ENCODE measurements around the gene PDE2A.
A peak's percentile ranks its signal among the peaks of the same experiment; 100 is the strongest.
"Not testable (repeated sequence)": the region's sequence is repeated elsewhere in the genome, so short reads cannot be mapped to it uniquely, and the experiment has no call there.

Gene PDE2A

GRCh38 chr11:72576661-72577060 lies 97.6 kb downstream of the PDE2A start:
- H3K9ac ChIP-seq (ENCODE audit: insufficient read length, low read depth): no peak overlapping the region
- no peak for DNase-seq (ENCODE audit: low read depth, low spot score)
- no peaks in the 10 kb centered on the region for H3K9me3 ChIP-seq (ENCODE audit: insufficient read depth, low read length)
- no peak for TF ChIP-seq SUZ12 (IDR thresholded peaks at IDR 0.05; ENCODE audit: extremely low read depth, insufficient read depth, insufficient read length)
- no peak for TF ChIP-seq ZNF274 (IDR thresholded peaks at IDR 0.05; ENCODE audit: low read depth, low read length)
- TF ChIP-seq YY1 (IDR thresholded peaks at IDR 0.05; ENCODE audit: insufficient read depth, insufficient read length): no peak
- no peak overlapping the region for H3K4me3 ChIP-seq (ENCODE audit: insufficient read length, low read depth)
- H3K4me1 ChIP-seq (ENCODE audit: insufficient read depth, insufficient read length): peaks cover 2% of the 10 kb centered on the region
- H3K27me3 ChIP-seq (ENCODE audit: insufficient read depth, insufficient read length): no peaks in the 10 kb centered on the region
- H3K36me3 ChIP-seq (ENCODE audit: insufficient read depth, insufficient read length, low read length): no peaks in the 10 kb centered on the region

- TF ChIP-seq YY1 (IDR thresholded peaks at IDR 0.05; ENCODE audit: insufficient read depth, insufficient read length): no peak
- no peak for TF ChIP-seq ZNF274 (IDR thresholded peaks at IDR 0.05; ENCODE audit: low read depth, low read length)
- TF ChIP-seq SUZ12 (IDR thresholded peaks at IDR 0.05; ENCODE audit: extremely low read depth, insufficient read depth, insufficient read length): no peak
- H3K36me3 ChIP-seq (ENCODE audit: insufficient read depth, insufficient read length, low read length): no peaks in the 10 kb centered on the region
- H3K27me3 ChIP-seq (ENCODE audit: insufficient read depth, insufficient read length): no peaks in the 10 kb centered on the region
- H3K4me3 ChIP-seq (ENCODE audit: insufficient read length, low read depth): no peak overlapping the region
- H3K4me1 ChIP-seq (ENCODE audit: insufficient read depth, insufficient read length): peaks cover 2% of the 10 kb centered on the region
- H3K9me3 ChIP-seq (ENCODE audit: insufficient read depth, low read length): no peaks in the 10 kb centered on the region
- no peak for DNase-seq (ENCODE audit: low read depth, low spot score)
- H3K9ac ChIP-seq (ENCODE audit: insufficient read length, low read depth): no peak overlapping the region
Measured at GRCh38 chr11:72576243-72576595, 98.0 kb downstream of the PDE2A start.

DNA sequence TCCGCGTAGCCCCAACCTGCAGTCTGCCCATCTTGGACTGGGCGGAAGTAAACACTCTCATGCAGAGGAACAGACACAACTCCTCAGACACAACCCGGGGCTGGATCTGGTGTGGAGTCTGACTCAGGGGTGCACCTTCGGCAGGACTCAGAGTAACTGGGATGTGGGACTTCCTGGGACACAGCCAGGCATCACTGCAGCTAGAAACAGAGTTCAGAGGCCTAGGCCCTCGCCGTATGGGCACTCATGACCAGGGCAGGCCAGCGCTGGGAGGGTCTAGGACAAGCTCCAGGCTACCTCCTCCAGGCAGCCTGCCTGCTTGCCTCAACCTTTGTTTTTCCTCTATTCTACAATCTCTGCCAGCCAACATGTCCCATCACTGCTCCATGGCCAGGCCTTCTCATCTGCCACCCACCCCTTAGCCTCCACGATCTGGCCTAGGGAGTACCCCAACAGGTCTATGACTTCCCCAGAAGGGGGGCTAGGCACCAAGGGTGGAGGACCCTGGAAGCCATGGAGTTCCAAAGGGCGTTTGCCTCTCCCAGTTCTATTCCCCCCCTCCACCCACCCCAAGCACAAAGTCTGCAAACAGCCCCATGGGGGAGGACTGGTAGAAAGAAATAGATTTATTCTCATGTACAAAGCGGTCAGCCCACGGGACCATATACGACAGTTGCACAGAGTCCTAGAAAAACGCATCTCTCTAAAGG lies 98.5 kb downstream of the PDE2A start:
- Histone ChIP-seq H3K36me3 (ENCODE audit: insufficient read depth, insufficient read length, low read length) (no peaks in the 10 kb centered on the region), H3K4me1 (ENCODE audit: insufficient read depth, insufficient read length) (peaks cover 2% of the 10 kb centered on the region), H3K9me3 (ENCODE audit: insufficient read depth, low read length) (no peaks in the 10 kb centered on the region), H3K27me3 (ENCODE audit: insufficient read depth, insufficient read length) (no peaks in the 10 kb centered on the region), H3K4me3 (ENCODE audit: insufficient read length, low read depth) (no peak overlapping the region), H3K9ac (ENCODE audit: insufficient read length, low read depth) (no peak overlapping the region)
- TF ChIP-seq SUZ12 (IDR thresholded peaks at IDR 0.05; ENCODE audit: extremely low read depth, insufficient read depth, insufficient read length): no peak
- no peak for DNase-seq (ENCODE audit: low read depth, low spot score)

- Histone ChIP-seq H3K27me3 (ENCODE audit: insufficient read depth, insufficient read length) (no peaks in the 10 kb centered on the region), H3K36me3 (ENCODE audit: insufficient read depth, insufficient read length, low read length) (no peaks in the 10 kb centered on the region), H3K9ac (ENCODE audit: insufficient read length, low read depth) (no peak overlapping the region), H3K4me3 (ENCODE audit: insufficient read length, low read depth) (no peak overlapping the region), H3K4me1 (ENCODE audit: insufficient read depth, insufficient read length) (peaks cover 2% of the 10 kb centered on the region), H3K9me3 (ENCODE audit: insufficient read depth, low read length) (no peaks in the 10 kb centered on the region)
- no peak for DNase-seq (ENCODE audit: low read depth, low spot score)
- TF ChIP-seq SUZ12 (IDR thresholded peaks at IDR 0.05; ENCODE audit: extremely low read depth, insufficient read depth, insufficient read length): no peak
- TF ChIP-seq YY1 (IDR thresholded peaks at IDR 0.05; ENCODE audit: insufficient read depth, insufficient read length): no peak
Measured at GRCh38 chr11:72574548-72575460, 99.4 kb downstream of the PDE2A start.

DNA sequence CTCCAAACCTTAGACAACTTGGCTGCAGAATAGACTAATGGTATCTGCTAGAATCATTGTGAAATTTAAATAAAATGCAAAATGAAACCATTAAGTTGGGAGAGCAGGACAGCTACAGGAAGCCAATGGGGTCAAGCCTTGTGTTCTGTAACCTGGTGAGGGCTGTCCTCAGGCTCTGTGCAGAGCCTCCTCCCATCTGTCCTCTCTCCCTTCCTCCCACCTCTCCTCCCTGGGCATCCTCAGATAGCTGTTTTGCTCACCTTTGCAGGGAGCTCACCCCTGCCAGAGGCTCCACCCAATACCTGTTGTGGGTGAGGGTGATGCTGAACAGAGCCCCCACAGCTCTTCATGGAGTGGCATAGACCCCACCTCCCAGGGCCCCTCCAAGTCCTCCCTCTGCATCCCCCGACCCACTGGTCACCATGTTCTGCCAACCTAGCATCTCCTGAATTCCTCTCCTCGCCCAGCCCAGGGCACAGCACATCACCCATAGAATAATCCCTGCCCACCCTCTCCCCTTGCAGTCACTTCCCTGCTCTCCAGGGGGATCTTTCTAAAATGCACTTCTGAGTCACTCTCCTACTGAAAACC lies 100.3 kb downstream of the PDE2A start:
- H3K4me1 ChIP-seq (ENCODE audit: insufficient read depth, insufficient read length): peaks cover 2% of the 10 kb centered on the region
- no peaks in the 10 kb centered on the region for H3K36me3 ChIP-seq (ENCODE audit: insufficient read depth, insufficient read length, low read length)
- no peak overlapping the region for H3K9ac ChIP-seq (ENCODE audit: insufficient read length, low read depth)
- no peak for DNase-seq (ENCODE audit: low read depth, low spot score)
- H3K27me3 ChIP-seq (ENCODE audit: insufficient read depth, insufficient read length): no peaks in the 10 kb centered on the region
- TF ChIP-seq ZNF274 (IDR thresholded peaks at IDR 0.05; ENCODE audit: low read depth, low read length) (no peak), SUZ12 (IDR thresholded peaks at IDR 0.05; ENCODE audit: extremely low read depth, insufficient read depth, insufficient read length) (no peak), YY1 (IDR thresholded peaks at IDR 0.05; ENCODE audit: insufficient read depth, insufficient read length) (no peak)
- H3K9me3 ChIP-seq (ENCODE audit: insufficient read depth, low read length): no peaks in the 10 kb centered on the region
- no peak overlapping the region for H3K4me3 ChIP-seq (ENCODE audit: insufficient read length, low read depth)

DNA sequence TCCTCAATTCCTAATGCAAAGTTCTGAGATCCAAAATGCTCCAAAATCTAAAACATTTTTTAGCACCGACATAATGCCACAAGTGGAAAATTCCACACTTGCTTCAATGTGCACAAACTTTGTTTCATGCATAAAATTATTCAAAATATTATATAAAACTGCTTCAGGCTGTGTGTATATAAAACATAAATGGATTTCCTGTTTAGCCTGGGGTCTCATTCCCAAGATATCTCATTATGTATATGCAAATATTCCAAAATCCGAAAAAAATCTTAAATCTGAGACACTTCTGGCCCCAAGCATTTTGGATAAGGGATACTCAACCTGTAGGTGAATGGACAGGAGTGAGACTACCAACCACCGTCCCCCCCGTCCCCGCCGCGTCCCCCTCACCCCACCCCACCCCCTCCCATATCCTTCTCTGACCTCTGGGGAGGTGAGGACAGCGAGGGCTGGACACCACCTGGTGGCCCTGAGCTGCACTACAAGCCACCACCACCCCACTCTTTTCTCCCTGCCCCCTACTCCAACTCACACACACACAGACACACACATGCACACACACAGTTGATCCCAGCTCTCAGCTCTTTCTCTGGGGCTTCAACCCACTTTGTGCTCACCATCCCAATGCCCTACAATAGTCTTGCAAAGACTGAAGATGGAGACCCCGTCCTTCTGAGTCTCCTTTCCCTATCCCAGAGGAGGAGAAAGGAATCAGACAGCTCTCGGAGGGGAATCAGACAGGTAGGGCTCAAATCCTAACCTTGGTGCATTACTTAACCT lies 101.0 kb downstream of the PDE2A start:
- Histone ChIP-seq H3K4me1 (ENCODE audit: insufficient read depth, insufficient read length) (peaks cover 2% of the 10 kb centered on the region), H3K9ac (ENCODE audit: insufficient read length, low read depth) (no peak overlapping the region), H3K9me3 (ENCODE audit: insufficient read depth, low read length) (no peaks in the 10 kb centered on the region), H3K4me3 (ENCODE audit: insufficient read length, low read depth) (no peak overlapping the region), H3K27me3 (ENCODE audit: insufficient read depth, insufficient read length) (no peaks in the 10 kb centered on the region), H3K36me3 (ENCODE audit: insufficient read depth, insufficient read length, low read length) (no peaks in the 10 kb centered on the region)
- no peak for TF ChIP-seq YY1 (IDR thresholded peaks at IDR 0.05; ENCODE audit: insufficient read depth, insufficient read length)
- no peak for TF ChIP-seq ZNF274 (IDR thresholded peaks at IDR 0.05; ENCODE audit: low read depth, low read length)
- no peak for TF ChIP-seq SUZ12 (IDR thresholded peaks at IDR 0.05; ENCODE audit: extremely low read depth, insufficient read depth, insufficient read length)
- peak; percentile 59 for DNase-seq (ENCODE audit: low read depth, low spot score)

- H3K9ac ChIP-seq (ENCODE audit: insufficient read length, low read depth); DNase-seq (ENCODE audit: low read depth, low spot score); H3K9me3 ChIP-seq (ENCODE audit: insufficient read depth, low read length); H3K27me3 ChIP-seq (ENCODE audit: insufficient read depth, insufficient read length); H3K4me1 ChIP-seq (ENCODE audit: insufficient read depth, insufficient read length); H3K36me3 ChIP-seq (ENCODE audit: insufficient read depth, insufficient read length, low read length); H3K4me3 ChIP-seq (ENCODE audit: insufficient read length, low read depth): not testable (repeated sequence)
Measured at GRCh38 chr11:72572540-72572939, 101.7 kb downstream of the PDE2A start.

Data from NT2/D1 (cell line).